Skeletal muscle satellite cell (primary cell): ENCODE results near the gene ARFGEF3.

Experiments
- H3K27me3 ChIP-seq: 2 replicates; pipeline ENCODE4 v1.7.0; 2013; ENCODE audit warnings: low read length; ENCODE audit not compliant: control insufficient read depth, insufficient read depth
- H3K36me3 ChIP-seq: 2 replicates; pipeline ENCODE4 v1.7.0; 2013; ENCODE audit warnings: mild to moderate bottlenecking, control low read depth, low read length; ENCODE audit not compliant: insufficient read depth
- H3K4me1 ChIP-seq: 2 replicates; pipeline ENCODE4 v1.7.0; 2013; ENCODE audit warnings: low read length; ENCODE audit not compliant: control insufficient read depth, insufficient read depth
- H3K4me2 ChIP-seq: 2 replicates; pipeline ENCODE4 v1.7.0; 2013; ENCODE audit warnings: mild to moderate bottlenecking, low read length
- H3K4me3 ChIP-seq: 2 replicates; pipeline ENCODE4 v1.7.0; 2013; ENCODE audit warnings: low read length
- H3K9ac ChIP-seq: 2 replicates; pipeline ENCODE4 v1.7.0; 2013; ENCODE audit warnings: mild to moderate bottlenecking, low read depth, low read length, moderate library complexity
- H3K9me3 ChIP-seq: replicated peaks from 2 replicates; pipeline ENCODE4 v1.7.0; 2013; ENCODE audit warnings: mild to moderate bottlenecking, control low read depth, low read length

The ARFGEF3 gene

DNA sequence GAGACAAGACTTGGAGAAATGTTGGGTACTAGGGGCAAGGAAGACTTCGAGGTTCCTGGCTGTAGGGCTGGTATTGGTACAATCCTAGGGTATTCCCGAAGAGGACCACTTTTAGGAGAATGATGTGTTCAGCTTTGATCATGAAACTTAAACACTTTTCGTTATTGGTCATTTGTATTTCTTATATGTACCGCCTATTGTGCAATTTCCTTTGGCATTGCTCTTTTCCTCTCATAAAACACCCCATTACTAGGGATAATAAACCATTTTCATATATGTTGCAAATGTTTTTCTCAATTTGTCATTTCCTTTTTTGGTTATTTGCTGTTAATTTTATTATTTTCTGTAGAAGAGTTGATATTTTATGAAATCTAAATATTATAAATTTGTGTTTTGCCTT is 18.9 kb upstream of the ARFGEF3 start:
- Histone ChIP-seq H3K9me3 (no peaks in the 10 kb centered on the region), H3K27me3 (peaks cover 3% of the 10 kb centered on the region), H3K4me3 (no peak overlapping the region), H3K9ac (no peak overlapping the region), H3K36me3 (no peaks in the 10 kb centered on the region), H3K4me1 (no peaks in the 10 kb centered on the region), H3K4me2 (no peak overlapping the region)

GRCh38 chr6:138145402-138145801 is 16.3 kb upstream of the ARFGEF3 start:
- no peaks in the 10 kb centered on the region for H3K36me3 ChIP-seq
- H3K4me2 ChIP-seq: no peak overlapping the region
- no peak overlapping the region for H3K4me3 ChIP-seq
- H3K27me3 ChIP-seq: peaks cover 11% of the 10 kb centered on the region
- H3K9ac ChIP-seq: no peak overlapping the region
- no peaks in the 10 kb centered on the region for H3K4me1 ChIP-seq
- no peaks in the 10 kb centered on the region for H3K9me3 ChIP-seq

DNA sequence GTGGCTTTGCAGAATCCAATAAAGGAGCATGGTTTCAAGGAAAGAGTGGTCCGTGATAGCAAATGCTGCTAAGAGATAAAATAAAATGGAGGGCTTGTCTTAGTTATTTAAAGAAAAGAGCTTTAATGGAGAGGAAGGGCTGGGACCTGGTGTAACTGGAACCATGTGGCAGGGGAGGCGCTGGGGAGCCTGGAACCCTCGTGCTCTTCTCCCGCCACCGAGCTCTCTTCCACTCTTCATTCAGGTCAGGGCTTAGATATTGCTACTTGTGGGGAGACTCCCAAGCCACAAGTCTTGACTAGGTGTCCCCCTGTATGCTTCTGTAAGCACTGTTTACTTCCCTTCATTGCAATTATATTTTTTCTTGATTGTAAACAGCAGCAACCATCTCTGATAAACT is 15.2 kb upstream of the ARFGEF3 start:
- Histone ChIP-seq H3K36me3 (no peaks in the 10 kb centered on the region), H3K4me3 (no peak overlapping the region), H3K27me3 (peaks cover 11% of the 10 kb centered on the region), H3K9me3 (no peaks in the 10 kb centered on the region), H3K9ac (no peak overlapping the region), H3K4me2 (no peak overlapping the region), H3K4me1 (no peaks in the 10 kb centered on the region)

DNA sequence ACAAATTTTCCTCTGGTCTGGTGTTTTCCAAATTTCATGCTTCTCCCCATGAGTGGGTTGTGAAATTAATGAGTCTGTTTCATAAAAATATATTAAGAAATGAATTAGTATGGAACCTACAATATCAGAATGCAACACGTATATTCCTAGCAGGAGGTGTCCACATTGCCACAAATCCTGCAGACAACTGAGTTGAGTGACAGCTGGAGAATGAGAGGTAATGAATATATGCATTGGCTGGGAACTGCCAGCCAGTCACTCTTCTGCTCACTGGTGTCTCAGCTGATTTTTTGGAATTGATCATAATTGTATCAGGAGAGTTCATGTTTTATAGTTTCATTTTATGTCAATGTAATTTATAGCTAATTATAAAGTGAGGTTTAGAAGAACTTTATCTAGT is 6.3 kb upstream of the ARFGEF3 start:
- Histone ChIP-seq H3K9ac (no peak overlapping the region), H3K9me3 (no peaks in the 10 kb centered on the region), H3K4me1 (no peaks in the 10 kb centered on the region), H3K27me3 (peaks cover 30% of the 10 kb centered on the region), H3K4me2 (no peak overlapping the region), H3K36me3 (no peaks in the 10 kb centered on the region), H3K4me3 (no peak overlapping the region)

GRCh38 chr6:138157986-138158638 is 3.6 kb upstream of the ARFGEF3 start:
- Histone ChIP-seq H3K36me3 (no peaks in the 10 kb centered on the region), H3K27me3 (peaks cover 53% of the 10 kb centered on the region), H3K4me3 (no peak overlapping the region), H3K4me2 (no peak overlapping the region), H3K9ac (no peak overlapping the region), H3K9me3 (no peaks in the 10 kb centered on the region), H3K4me1 (peaks cover 12% of the 10 kb centered on the region)

DNA sequence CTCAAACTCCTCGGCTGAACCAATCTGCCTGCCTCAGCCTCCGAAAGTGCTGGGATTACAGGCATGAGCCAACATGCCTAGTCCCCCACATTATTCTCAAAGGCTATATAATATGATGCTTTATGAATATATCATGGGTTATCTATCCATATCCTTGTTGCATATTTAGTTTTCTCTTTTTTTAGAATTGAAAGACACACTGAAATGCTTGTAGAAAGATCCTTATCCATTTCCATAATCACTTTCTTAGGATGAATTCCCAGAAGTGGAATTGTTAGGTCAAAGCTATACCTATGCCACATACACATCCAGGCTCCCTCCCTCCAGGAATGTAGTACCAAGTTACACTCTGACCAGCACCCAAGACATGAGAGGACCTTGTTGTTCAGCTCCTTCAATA is 2.5 kb upstream of the ARFGEF3 start:
- H3K4me2 ChIP-seq: no peak overlapping the region
- H3K9me3 ChIP-seq: no peaks in the 10 kb centered on the region
- H3K36me3 ChIP-seq: no peaks in the 10 kb centered on the region
- peaks cover 64% of the 10 kb centered on the region for H3K27me3 ChIP-seq
- no peak overlapping the region for H3K4me3 ChIP-seq
- no peak overlapping the region for H3K9ac ChIP-seq
- H3K4me1 ChIP-seq: peaks cover 12% of the 10 kb centered on the region

DNA sequence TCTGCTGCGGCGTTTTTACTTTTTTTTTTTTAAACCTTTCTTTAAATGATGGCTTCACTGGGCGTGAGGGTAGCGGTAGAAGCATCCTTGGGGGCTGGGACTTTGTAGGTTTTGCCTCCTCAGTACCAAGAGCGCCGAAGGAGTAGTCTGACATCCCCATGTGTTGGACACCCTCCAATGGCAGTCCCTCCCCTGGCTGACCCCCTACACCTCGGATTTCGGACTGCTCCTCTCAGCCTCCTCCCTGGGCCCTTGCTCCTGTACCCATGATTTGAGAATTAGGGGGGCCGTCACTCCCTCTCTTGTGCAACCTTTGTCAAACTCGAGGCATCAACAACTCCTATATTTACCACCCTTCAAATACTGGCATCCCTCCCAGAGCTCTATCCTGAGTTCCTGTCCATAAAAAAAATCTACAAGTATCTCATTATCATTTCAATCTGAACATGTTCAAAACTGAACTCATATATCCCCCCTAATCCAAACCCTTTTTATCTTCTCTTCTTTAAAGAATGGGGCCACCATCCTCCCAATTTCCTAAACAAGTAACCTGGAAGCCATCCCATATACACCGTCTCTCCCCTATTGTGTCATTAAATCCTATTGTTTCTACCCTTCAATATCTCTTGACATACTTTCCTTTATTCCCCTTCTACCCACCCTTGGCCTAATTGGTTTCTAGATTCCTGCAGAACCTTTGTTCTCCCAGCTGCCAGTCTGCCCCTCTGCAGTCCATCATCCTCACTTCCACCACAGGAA is 1.2 kb upstream of the ARFGEF3 start:
- H3K9me3 ChIP-seq: no peaks in the 10 kb centered on the region
- H3K4me2 ChIP-seq: no peak overlapping the region
- H3K36me3 ChIP-seq: no peaks in the 10 kb centered on the region
- peaks cover 12% of the 10 kb centered on the region for H3K4me1 ChIP-seq
- peaks cover 61% of the 10 kb centered on the region for H3K27me3 ChIP-seq
- no peak overlapping the region for H3K9ac ChIP-seq
- H3K4me3 ChIP-seq: peak overlapping the region; percentile 80

DNA sequence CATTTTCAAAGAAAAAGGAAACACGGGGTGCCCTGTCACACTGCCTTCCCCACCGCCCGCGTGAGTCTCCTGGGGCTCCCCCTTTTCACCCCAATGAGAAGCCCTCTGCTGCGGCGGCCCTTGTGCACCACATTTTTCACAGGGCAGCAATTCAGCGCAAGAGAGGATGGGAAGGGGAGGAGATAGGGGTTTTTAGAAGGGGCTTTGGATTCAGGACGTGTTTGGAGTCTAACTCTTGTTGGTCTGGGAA is 726 bp upstream of the ARFGEF3 start:
- no peaks in the 10 kb centered on the region for H3K36me3 ChIP-seq
- H3K4me2 ChIP-seq: peak overlapping the region; percentile 100
- no peak overlapping the region for H3K9ac ChIP-seq
- no peaks in the 10 kb centered on the region for H3K9me3 ChIP-seq
- peak overlapping the region; percentile 80 for H3K4me3 ChIP-seq
- peaks cover 61% of the 10 kb centered on the region for H3K27me3 ChIP-seq
- peaks cover 12% of the 10 kb centered on the region for H3K4me1 ChIP-seq

GRCh38 chr6:138162111-138162954 is 594 bp downstream of the ARFGEF3 start:
- Histone ChIP-seq H3K9ac (peak overlapping the region; percentile 55), H3K4me1 (peaks cover 12% of the 10 kb centered on the region), H3K4me3 (peak overlapping the region; percentile 80), H3K36me3 (no peaks in the 10 kb centered on the region), H3K27me3 (peaks cover 57% of the 10 kb centered on the region), H3K4me2 (peak overlapping the region; percentile 100), H3K9me3 (no peaks in the 10 kb centered on the region)

GRCh38 chr6:138162955-138163575 is 1.3 kb downstream of the ARFGEF3 start:
- Histone ChIP-seq H3K9me3 (no peaks in the 10 kb centered on the region), H3K4me2 (peak overlapping the region; percentile 100), H3K4me3 (no peak overlapping the region), H3K36me3 (no peaks in the 10 kb centered on the region), H3K4me1 (peaks cover 12% of the 10 kb centered on the region), H3K9ac (no peak overlapping the region), H3K27me3 (peaks cover 53% of the 10 kb centered on the region)

GRCh38 chr6:138175596-138175995 is 13.9 kb downstream of the ARFGEF3 start:
- Histone ChIP-seq H3K4me2 (no peak overlapping the region), H3K4me3 (no peak overlapping the region), H3K4me1 (no peaks in the 10 kb centered on the region), H3K9me3 (no peaks in the 10 kb centered on the region), H3K36me3 (no peaks in the 10 kb centered on the region), H3K9ac (no peak overlapping the region), H3K27me3 (peaks cover 3% of the 10 kb centered on the region)
